Islet of Langerhans (tissue), 1 donor: ENCODE results near the gene CISD2.
"Not testable (repeated sequence)": the region's sequence is repeated elsewhere in the genome, so short reads cannot be mapped to it uniquely, and the experiment has no call there.

Experiments
- FAIRE-seq: peaks from one replicate; lab custom pipeline; 2011; peaks lifted over from hg19 to GRCh38; lab: Jason Lieb, UNC

Gene CISD2

GRCh38 chr4:102850370-102850769, 18.4 kb upstream of the CISD2 start:
- FAIRE-seq, result no peak

- no peak for FAIRE-seq
Measured at GRCh38 chr4:102858828-102859464, 9.8 kb upstream of the CISD2 start.

GRCh38 chr4:102860611-102861324, 8.0 kb upstream of the CISD2 start:
- no peak for FAIRE-seq

- FAIRE-seq, result no peak
Measured at GRCh38 chr4:102862016-102862415, 6.8 kb upstream of the CISD2 start.

- no peak for FAIRE-seq
Measured at GRCh38 chr4:102862747-102863146, 6.0 kb upstream of the CISD2 start.

- FAIRE-seq, result not testable (repeated sequence)
Measured at GRCh38 chr4:102865327-102865726, 3.5 kb upstream of the CISD2 start.

- no peak for FAIRE-seq
Measured at GRCh38 chr4:102867278-102868152, 1.3 kb upstream of the CISD2 start.

GRCh38 chr4:102868153-102868780, 525 bp upstream of the CISD2 start:
- FAIRE-seq, result no peak

- no peak for FAIRE-seq
Measured at GRCh38 chr4:102869569-102870197, 891 bp downstream of the CISD2 start.

- no peak for FAIRE-seq
Measured at GRCh38 chr4:102871772-102872171, 3.0 kb downstream of the CISD2 start.

GRCh38 chr4:102877477-102878106, 8.8 kb downstream of the CISD2 start:
- not testable (repeated sequence) for FAIRE-seq

GRCh38 chr4:102878349-102878748, 9.6 kb downstream of the CISD2 start:
- FAIRE-seq, result not testable (repeated sequence)

- FAIRE-seq, result no peak
Measured at GRCh38 chr4:102878901-102879300, 10.1 kb downstream of the CISD2 start.

GRCh38 chr4:102881343-102881742, 12.6 kb downstream of the CISD2 start:
- no peak for FAIRE-seq

GRCh38 chr4:102883278-102883677, 14.5 kb downstream of the CISD2 start:
- no peak for FAIRE-seq

- not testable (repeated sequence) for FAIRE-seq
Measured at GRCh38 chr4:102888570-102888969, 19.8 kb downstream of the CISD2 start.

GRCh38 chr4:102889866-102890265, 21.1 kb downstream of the CISD2 start:
- FAIRE-seq, result not testable (repeated sequence)

- FAIRE-seq, result not testable (repeated sequence)
Measured at GRCh38 chr4:102896547-102896946, 27.8 kb downstream of the CISD2 start.

GRCh38 chr4:102897610-102898009, 28.8 kb downstream of the CISD2 start:
- FAIRE-seq, result not testable (repeated sequence)

GRCh38 chr4:102901804-102902203, 33.0 kb downstream of the CISD2 start:
- no peak for FAIRE-seq

- no peak for FAIRE-seq
Measured at GRCh38 chr4:102918859-102919258, 50.1 kb downstream of the CISD2 start.
